ENCODE measurements around the gene TFEB.

The TFEB gene

GRCh38 chr6:41719436-41720261 lies 15.8 kb downstream of the TFEB start:
- Mint-ChIP-seq H3K27me3 (ENCODE audit: low read depth) (peaks cover 4% of the 10 kb centered on the region), H3K36me3 (ENCODE audit: low read depth) (no peaks in the 10 kb centered on the region), H3K4me1 (peaks cover 26% of the 10 kb centered on the region), H3K9me3 (no peaks in the 10 kb centered on the region), H3K4me3 (no peak overlapping the region), H3K27ac (no peak overlapping the region)
- TF ChIP-seq CTCF (IDR thresholded peaks at IDR 0.05; ENCODE audit: unreplicated experiment in 3 of 3): no peak

DNA sequence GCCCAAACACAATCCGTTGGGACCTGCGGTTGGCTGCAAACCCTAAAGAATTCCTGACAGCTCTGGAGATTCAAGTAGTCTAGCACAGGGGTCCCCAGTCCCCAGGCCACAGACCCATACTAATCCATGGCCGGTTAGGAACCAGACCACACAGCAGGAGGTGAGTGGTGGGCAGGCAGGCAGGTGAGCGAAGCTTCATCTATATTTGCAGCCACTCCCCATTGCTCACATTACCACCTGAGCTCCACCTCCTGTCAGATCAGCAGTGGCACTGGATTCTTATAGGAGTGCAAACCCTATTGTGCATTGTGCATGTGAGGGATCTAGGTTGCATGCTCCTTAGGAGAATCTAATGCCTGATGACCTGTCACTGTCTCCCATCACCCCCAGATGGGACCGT lies 16.6 kb downstream of the TFEB start:
- no peak for TF ChIP-seq CTCF (IDR thresholded peaks at IDR 0.05; ENCODE audit: unreplicated experiment in 3 of 3)
- Mint-ChIP-seq H3K27me3 (ENCODE audit: low read depth) (peaks cover 4% of the 10 kb centered on the region), H3K9me3 (no peaks in the 10 kb centered on the region), H3K4me3 (no peak overlapping the region), H3K27ac (no peak overlapping the region), H3K36me3 (ENCODE audit: low read depth) (no peaks in the 10 kb centered on the region), H3K4me1 (peaks cover 21% of the 10 kb centered on the region)

DNA sequence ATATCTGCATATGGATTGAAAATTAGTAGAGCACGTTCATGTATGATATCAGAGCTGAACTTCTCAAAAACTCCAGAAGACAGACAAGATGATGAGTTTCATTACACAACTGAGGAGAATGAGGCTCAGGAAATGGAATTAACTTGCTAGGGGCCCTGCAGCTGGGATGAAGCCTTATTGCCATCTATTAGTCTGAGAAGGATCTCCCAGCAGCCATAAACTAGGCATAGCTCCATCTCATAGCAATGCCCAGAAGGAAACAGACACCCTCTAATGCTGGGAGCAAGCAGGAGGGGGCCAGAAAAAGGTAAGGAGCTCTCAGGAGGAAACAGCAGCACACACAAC lies 18.0 kb downstream of the TFEB start:
- Mint-ChIP-seq H3K4me3 (no peak overlapping the region), H3K27ac (peak overlapping the region in 2 of 3 experiments; percentile 2 to 62)

DNA sequence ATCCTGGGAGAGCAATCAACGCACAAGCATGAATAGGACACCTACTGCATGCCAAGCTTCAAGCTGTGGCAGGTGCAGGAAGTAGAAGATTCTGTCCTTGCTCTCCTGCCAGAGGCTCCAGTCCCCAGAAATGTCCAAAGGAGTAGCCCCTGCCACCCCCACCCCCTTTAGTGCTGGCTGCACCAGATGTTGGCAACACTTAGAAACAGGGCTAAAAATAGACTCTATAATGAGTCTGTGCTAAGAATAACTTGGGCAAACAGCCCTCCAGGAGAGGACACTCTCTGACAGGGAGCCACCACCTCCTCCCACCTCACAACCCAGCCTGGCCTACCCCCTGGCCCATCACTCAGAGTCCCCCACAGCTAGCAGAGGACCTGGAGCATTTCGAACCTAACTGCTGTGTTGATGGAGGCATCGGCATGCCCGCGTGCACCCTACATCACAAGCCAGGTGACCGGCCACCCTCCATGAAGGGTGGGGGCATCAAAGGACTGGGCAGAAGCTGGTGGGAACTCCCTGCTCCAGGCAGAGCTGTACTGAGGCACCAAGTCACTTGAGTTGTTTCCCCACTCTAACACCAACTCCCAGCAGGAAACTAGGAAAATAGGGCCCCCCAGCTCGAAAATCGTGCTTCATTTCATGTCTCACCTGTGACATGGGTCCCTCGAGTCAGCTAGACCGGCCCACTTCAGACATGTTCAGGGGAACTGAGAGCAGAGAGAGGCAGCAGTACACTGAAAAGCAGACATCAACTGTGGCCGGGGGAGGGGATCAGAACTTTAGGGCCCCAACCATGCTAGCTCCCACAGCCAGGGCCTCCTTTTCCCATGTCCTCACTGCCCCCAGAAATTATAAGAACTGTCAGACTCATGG lies 18.7 kb downstream of the TFEB start:
- H3K4me1 Mint-ChIP-seq: peaks cover 19% of the 10 kb centered on the region
- H3K27ac Mint-ChIP-seq: peak overlapping the region in 1 of 3 experiments; percentile 2
- no peaks in the 10 kb centered on the region for H3K27me3 Mint-ChIP-seq (ENCODE audit: low read depth)
- TF ChIP-seq CTCF (IDR thresholded peaks at IDR 0.05; ENCODE audit: unreplicated experiment in 3 of 3): no peak
- no peaks in the 10 kb centered on the region for H3K9me3 Mint-ChIP-seq
- no peak overlapping the region for H3K4me3 Mint-ChIP-seq
- no peaks in the 10 kb centered on the region for H3K36me3 Mint-ChIP-seq (ENCODE audit: low read depth)

More for the DNA sequence above, 18.0 kb downstream of the TFEB start:
- H3K9me3 Mint-ChIP-seq: no peaks in the 10 kb centered on the region
- no peak for TF ChIP-seq CTCF (IDR thresholded peaks at IDR 0.05; ENCODE audit: unreplicated experiment in 3 of 3)
- H3K27me3 Mint-ChIP-seq (ENCODE audit: low read depth): no peaks in the 10 kb centered on the region
- no peaks in the 10 kb centered on the region for H3K36me3 Mint-ChIP-seq (ENCODE audit: low read depth)
- peaks cover 19% of the 10 kb centered on the region for H3K4me1 Mint-ChIP-seq

GRCh38 chr6:41715795-41716515 lies 19.5 kb downstream of the TFEB start:
- peaks cover 19% of the 10 kb centered on the region for H3K4me1 Mint-ChIP-seq
- TF ChIP-seq CTCF (IDR thresholded peaks at IDR 0.05; ENCODE audit: unreplicated experiment in 3 of 3): no peak
- H3K4me3 Mint-ChIP-seq: no peak overlapping the region
- H3K36me3 Mint-ChIP-seq (ENCODE audit: low read depth): no peaks in the 10 kb centered on the region
- no peaks in the 10 kb centered on the region for H3K9me3 Mint-ChIP-seq
- peak overlapping the region in 1 of 3 experiments; percentile 0 for H3K27ac Mint-ChIP-seq
- no peaks in the 10 kb centered on the region for H3K27me3 Mint-ChIP-seq (ENCODE audit: low read depth)
